HG03565 (cell line): ENCODE results near the gene SCEL.
A peak's percentile ranks its signal among the peaks of the same experiment; 100 is the strongest.

Source experiments
- ATAC-seq: cut with Tn5 transposase; IDR thresholded peaks from one replicate; pipeline ENCODE4 v1.9.1; 2021; ENCODE audit warnings: mild to moderate bottlenecking, moderate library complexity; ENCODE audit not compliant: unreplicated experiment

Gene SCEL

DNA sequence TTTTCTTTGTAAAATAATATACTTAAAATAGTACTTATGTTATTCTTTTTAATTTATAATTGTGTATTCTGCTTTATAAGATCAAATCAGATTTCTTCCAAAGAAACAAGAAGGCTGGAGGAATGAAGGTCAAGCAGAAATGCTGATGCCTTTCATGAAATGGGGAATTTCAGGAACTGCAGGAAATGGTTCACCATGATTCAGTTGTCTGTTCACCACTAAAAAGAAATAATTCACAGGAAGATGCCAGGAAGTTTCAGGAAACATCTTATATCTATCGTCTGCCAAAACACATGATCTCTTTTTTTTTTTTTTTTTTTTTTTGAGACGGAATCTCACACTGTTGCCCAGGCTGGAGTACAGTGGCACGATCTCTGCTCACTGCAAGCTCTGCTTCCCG, 15.7 kb upstream of the SCEL start:
- ATAC-seq: no peak

- ATAC-seq: no peak
Measured at GRCh38 chr13:77521194-77521593, 14.3 kb upstream of the SCEL start.

- ATAC-seq: no peak
Measured at GRCh38 chr13:77521595-77522367, 13.7 kb upstream of the SCEL start.

- ATAC-seq: no peak
Measured at GRCh38 chr13:77522444-77522843, 13.1 kb upstream of the SCEL start.

DNA sequence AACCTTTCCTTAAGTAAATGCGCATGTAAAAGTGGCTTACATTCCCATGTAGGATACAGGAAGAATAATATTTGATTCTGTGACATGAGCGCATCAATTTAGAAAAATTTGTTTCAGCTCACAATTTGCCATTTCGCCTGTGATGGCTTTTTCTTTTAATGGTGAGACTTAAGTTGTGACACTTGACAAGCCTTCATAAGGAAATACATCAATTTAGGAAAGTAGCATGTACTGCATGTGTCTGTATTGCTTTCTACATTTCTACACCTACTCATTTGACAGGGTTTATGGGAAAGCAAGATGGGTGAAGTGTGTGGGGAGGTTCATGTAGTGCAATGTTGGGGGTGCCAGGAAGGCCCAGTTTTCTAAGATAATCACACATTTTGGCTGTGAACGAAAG, 12.1 kb upstream of the SCEL start:
- ATAC-seq: no peak

DNA sequence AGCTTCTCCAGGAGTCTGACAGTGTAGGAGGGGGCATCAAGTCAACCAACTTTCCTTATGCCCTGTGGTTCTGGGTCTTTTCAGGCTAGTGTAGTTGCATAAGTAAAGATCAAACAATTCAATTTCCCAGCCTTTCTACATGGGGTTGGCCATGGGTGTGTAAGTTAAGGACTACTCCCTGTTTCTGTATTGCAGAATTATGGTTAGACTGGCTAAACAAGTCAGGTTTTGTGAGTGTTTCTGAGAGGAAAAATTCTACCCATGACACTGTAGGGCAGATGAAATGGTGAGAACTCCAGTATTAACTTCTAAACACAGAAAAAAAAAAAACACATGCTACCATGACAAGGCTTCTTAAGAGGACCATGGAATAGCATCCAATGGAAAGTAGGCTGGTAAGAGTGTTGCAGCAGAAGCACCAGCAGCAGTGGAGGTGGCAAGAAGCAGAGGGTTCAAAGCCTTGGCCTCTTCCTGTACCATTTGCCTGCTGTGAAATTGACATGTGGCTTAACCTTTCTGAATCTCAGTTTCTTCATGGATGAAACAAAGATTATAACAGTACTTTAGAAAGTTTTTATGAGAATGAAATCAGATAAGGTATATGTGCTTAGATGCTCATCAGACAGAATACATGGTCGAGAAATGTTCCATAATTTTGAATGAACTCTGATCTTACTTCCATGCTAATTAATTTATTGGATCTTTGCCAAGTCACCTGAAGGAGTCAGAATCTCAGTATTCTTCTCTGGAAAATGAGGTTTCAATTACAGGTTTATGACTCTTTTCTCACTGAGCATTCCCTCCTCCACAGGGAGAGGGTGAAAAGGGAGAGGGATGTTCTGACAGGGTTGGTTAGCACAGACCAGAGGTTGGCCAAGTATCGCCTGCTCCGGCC, 11.4 kb upstream of the SCEL start:
- ATAC-seq: no peak

DNA sequence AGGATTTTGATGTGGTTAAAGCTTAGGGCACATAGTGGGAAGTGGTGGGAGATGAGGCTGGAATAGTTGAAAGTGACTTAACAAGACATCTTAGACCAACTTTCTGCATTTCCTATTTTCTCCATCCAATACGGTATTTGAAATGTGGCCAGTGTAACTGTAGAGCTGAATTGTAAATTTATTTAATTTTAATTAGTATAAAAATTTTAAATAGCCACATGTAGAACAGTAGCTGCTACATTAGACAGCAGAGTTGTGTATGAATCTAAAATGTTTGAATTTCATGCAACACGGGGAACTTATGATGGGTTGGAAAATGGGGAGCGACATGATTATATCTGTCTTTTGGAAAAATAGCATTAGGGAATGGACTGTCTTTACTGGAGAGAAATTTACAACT, 7.1 kb upstream of the SCEL start:
- ATAC-seq: no peak

DNA sequence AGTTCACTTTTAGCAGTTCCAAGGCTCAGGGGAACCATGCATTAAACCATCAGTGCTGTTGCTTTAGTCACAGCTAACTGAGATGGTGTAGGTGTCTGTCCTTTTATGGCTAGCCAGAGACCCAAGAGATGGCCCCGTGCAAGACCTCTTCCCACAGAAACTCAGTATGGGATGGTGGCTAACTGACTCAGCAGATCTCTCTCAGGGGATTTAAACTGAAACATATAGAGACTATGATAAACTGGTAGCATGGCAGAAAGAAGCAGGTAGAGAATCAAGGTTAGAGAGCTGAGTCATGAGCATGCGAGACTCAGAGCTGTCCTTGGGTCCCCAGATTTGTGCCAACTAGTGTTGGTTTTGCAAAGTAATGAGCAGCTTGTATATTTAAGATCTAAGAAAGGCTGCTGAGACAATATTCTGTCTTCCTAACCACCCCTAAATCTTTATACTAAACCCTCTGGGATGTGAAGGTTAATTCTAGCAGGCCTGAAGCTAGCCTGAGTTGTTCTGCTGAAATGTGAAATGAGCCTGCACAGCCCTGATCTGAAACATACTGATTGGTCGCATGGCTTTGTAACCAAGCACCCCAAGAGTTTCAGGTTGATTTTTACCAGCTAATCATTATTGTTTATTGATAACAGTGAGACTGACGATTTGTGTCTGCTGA, 6.5 kb upstream of the SCEL start:
- ATAC-seq: peak; percentile 78

DNA sequence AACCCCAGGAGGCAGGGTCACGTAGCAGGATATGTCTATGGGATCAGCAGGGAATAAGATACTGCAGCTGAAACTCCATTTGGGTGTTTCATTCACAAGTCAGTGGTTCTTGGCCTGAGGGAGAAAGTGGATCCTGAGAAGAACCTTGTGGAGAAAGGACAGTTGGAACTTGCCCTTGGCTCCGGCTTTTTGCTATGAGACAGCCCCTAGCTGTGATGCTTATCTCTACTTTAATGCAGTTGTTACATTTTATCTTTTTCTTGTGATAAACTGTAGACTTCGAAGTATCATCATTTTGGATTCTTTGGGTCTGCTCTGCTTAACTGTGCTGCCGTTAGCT, 6.0 kb upstream of the SCEL start:
- ATAC-seq: no peak

GRCh38 chr13:77530875-77531274, 4.6 kb upstream of the SCEL start:
- ATAC-seq: no peak

- no peak for ATAC-seq
Measured at GRCh38 chr13:77532983-77533382, 2.5 kb upstream of the SCEL start.

DNA sequence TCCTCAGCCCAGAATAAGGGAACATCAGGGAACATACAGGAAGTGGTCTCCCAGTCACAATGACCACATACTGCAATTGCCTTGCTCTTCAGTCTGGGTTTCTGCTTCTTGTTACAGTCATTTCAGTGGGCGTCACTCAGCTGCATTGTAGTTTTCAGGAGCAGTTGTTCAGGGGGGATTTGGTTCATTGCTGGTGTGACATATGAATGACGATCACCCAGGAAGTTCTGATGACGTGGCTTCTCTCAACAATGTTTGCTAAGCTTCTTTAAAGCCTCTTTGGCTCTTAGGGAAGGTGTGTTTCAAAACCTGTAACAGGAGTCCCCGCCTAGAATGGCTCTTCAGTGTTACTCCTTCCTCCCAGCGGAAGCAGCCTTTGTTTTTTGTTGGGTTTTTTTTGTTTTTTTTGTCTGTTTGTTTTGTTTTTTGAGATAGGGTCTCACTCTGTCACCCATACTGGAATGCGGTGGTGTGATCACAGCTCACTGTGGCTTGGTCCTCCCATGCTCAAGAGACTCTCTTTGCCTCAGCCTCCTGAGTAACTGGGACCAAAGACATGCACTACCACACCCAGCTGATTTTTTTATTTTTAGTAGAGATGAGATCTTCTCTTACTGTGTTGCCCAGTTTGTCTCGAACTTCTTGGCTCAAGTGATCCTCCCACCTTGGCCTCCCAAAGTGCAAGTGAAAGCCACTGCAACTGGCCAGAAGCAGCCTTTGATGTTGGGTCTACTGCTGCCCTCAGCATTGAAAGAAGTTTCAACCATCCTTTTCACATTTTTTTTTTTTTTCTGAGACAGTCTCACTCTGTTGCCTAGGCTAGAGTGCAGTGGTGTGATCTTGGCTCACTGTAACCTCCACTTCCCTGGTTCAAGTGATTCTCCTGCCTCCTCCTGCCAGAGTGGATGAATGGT, 1.4 kb upstream of the SCEL start:
- no peak for ATAC-seq

DNA sequence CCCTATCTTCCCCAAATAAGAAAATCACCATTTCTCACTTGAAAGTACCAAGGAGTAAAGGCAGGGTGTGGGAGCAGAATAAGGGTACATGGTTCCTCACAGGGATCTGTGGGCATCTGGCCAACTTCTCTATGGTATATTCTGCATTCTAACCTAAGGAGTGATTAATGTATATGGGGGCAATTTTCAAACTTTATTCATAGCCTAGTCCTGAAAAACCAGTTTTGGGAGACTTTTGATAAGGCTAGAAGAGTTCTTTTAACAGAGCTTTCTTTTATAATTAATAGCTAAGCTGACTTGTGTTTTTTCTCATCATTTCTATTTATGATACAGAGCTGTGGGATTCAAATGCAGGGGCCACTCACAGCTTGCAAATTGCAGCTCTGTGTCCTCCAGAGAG, 852 bp downstream of the SCEL start:
- ATAC-seq: no peak

GRCh38 chr13:77537289-77537919, 1.9 kb downstream of the SCEL start:
- no peak for ATAC-seq

DNA sequence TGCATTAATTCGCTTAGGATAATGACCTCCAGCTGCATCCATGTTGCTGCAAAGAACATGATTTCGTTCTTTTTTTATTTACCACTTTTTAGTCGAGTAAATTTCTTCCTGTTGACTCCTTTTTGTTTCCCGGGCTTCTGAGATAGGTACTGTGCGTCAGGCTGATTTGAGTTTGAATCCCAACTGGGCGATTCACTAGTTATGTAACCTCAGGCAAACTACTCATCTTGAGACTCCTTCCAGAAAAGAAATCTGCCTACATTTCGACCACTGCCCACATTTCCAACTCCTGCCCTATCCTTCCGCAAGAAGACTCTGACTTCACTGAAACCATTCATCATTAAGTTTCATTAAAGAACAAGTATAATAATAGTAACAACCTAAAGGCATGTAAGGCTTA, 8.2 kb downstream of the SCEL start:
- no peak for ATAC-seq

DNA sequence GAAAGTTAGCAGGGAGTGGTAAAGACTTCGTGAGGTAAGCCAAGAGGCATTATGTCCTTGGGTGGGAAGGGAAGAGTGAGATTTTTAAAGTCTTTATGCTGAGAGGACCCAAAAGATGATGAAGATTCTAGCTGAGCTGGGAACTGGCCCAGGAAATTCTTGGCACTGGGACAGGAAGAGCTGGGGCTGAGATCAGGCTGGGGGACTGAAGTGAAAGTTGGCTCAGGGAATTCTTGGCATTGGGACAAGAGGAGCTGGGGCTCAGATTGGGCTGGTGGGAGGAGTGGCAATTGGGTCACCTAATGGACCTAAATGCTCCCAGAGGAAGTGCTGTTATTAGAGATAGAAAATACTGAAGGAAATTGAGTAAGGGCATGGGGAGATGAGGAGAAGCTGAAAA, 8.8 kb downstream of the SCEL start:
- ATAC-seq: no peak

DNA sequence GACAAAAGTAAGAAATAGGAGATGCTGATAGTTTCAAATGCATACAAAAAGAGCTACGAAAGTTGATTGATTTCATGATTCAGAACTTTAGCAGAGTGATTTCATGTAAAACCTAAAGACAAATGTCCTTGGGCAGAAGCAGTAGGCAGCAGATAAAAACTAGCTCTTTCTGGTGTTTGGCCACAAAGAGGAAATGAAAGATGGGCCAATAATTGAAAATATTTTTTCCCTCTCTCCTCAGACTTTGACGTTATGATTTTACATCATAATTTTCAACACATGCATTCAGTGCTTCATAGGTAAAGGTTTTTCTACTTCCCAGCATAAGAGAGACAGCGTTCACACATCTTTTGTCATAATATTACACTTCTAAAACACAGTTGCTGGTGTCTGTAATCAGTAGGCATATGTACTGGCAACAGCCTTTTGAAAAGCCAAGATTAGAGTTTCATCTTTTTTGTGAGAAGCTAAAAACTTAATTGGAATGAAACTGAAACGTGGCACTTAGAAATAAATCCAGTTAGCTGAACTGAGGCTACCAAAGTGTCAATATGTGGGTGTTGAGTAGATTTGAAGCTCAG, 9.3 kb downstream of the SCEL start:
- ATAC-seq: peak; percentile 68

- ATAC-seq: no peak
Measured at GRCh38 chr13:77545626-77546412, 10.3 kb downstream of the SCEL start.

DNA sequence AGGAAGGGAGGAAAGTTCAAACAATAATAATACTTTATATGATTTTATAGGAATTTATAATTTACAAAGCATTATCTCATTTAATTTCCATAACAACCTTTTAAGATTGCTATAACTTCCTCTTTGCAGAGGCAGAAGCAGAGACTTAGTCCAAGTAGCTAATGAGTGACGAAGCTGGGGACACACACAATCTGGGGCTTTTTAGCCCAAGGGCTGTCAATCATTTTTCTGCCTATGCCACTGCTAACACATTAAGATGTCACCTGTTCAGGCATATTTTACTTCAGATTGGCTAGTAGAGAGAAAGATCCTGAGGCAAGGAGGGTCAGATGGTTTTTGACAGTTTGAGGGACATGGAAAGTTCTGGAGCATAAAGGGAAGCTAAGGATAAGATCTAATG, 12.6 kb downstream of the SCEL start:
- no peak for ATAC-seq
